A549 treated with AZD2906 at 1 μM for 4 hours (cell line): Measurements from ENCODE around the gene MTMR12. TPM values are rescaled to one million over a fixed set of nuclear protein-coding genes. Genes with fewer than 3 reads are reported as not detected.

Source experiments
- total RNA-seq: library from RNA; stranded (reverse); fragments of 200-300 nt; extraction: Qiagen RNA extraction; gene quantifications from 5 replicates; pipeline ENCODE4 v1.2.3, GENCODE V29; 2022

Gene MTMR12
- 15.3 to 20.5 TPM (median 18.2 TPM) in 5 replicates for total RNA-seq

DNA sequence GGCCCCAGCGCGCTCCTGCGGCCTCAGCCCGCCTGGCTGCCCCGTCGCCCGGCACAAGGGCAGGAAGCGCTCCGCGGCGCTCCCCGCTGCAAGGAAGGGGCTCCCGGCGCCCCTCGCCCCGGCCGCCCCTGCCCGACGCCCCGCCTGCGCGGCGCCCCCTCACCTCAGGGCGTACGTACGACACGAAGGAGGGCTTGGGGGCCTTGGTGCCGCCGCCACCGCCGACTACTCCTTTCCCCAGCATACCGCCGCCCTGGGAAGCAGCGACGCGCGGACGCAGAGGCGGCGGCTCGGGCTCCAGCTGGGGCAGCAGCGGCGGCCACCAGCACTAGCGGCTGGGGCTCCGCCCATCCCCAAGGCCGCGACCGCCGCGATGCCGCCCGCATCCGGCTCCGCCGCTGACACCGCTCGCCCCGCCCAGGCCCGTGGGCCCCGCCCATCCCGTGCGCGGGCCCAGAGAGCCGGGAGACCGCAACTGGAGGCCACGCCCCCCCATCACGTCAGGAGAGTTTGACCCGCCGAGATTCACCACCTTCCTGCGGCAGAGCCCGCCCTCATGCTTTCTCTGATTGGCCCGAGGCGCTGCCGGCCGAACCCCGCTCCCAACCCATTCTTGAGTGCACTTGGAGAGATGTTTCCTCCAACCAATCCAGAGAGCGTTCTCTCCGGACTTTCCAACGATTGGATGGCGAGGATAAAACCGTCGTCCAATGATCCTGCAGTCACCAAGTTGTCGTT, at the start of gene MTMR12:
Gene MTMR12 (minus strand): TSS at position 345 of the 738 bp plus-strand sequence. CDS start 101 bp downstream, at position 244.

Other genes with a start within 250 kb of the MTMR12 start
- 66.5 to 89.4 TPM (median 80.6 TPM) in 5 replicates for gene GOLPH3, start 138.6 kb downstream of the MTMR12 start, total RNA-seq
- 53.6 to 76.8 TPM (median 56.3 TPM) in 5 replicates for gene ZFR, start 131.8 kb upstream of the MTMR12 start, total RNA-seq